HUES6 (cell line): ENCODE results near the gene DTNA.

Experiments
- H3K27ac ChIP-seq: 2 replicates; pipeline ENCODE4 v1.7.0; 2013; ENCODE audit warnings: low read depth, mild to moderate bottlenecking, low read length, inconsistent platforms
- H3K27me3 ChIP-seq: 2 replicates; pipeline ENCODE4 v1.6.1; 2013; ENCODE audit warnings: low read length; ENCODE audit not compliant: control insufficient read depth, insufficient read depth
- H3K36me3 ChIP-seq: 2 replicates; pipeline ENCODE4 v1.6.1; 2013; ENCODE audit warnings: low read length; ENCODE audit not compliant: control insufficient read depth, insufficient read depth
- H3K4me1 ChIP-seq: 2 replicates; pipeline ENCODE4 v1.6.1; 2013; ENCODE audit warnings: low read length; ENCODE audit not compliant: control insufficient read depth, insufficient read depth
- H3K4me3 ChIP-seq: 2 replicates; pipeline ENCODE4 v1.5.1; 2013; ENCODE audit warnings: low read depth, low read length
- H3K9ac ChIP-seq: one replicate; pipeline ENCODE4 v1.6.1; 2013; ENCODE audit warnings: mild to moderate bottlenecking, low read length
- H3K9me3 ChIP-seq: 2 replicates; pipeline ENCODE4 v1.6.1; 2013; ENCODE audit warnings: low read depth, low read length; ENCODE audit not compliant: control insufficient read depth, insufficient read depth

DTNA gene

DNA sequence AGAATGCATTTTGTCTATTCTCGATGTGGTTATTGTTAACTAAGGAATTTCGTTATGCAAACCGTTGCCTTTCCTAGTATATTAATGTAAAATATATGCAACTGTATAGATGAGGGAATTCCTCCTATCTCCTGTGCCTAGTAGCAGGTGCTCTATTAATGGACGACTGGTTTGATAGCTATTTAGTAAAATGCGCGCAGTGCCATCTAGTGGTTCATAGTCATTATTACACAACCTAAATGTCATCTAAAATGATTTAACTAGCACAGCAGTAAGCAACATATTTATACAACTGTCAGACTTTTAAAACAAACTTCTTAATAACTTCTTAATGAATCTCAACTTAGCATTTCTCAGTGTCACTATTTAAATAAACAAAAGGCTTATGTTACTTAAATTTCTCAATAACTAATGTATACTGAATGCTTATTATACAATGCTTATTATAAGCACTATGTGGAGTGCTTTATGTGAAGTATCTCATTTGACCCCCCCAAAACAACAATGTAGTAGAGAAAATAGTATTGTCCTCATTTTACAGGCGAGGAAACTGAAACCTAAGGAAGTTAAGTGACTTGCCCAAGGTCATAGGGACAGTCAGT is 77.9 kb downstream of the DTNA start:
- Histone ChIP-seq H3K27me3 (no peaks in the 10 kb centered on the region), H3K36me3 (no peaks in the 10 kb centered on the region), H3K4me3 (no peak overlapping the region), H3K9ac (no peak overlapping the region), H3K4me1 (0 out of 2 replicates have a peak, but pooled peaks cover 5% of the 10 kb centered on the region), H3K27ac (no peak overlapping the region), H3K9me3 (peaks cover 9% of the 10 kb centered on the region; the same call in 1 of the 2 replicates)

DNA sequence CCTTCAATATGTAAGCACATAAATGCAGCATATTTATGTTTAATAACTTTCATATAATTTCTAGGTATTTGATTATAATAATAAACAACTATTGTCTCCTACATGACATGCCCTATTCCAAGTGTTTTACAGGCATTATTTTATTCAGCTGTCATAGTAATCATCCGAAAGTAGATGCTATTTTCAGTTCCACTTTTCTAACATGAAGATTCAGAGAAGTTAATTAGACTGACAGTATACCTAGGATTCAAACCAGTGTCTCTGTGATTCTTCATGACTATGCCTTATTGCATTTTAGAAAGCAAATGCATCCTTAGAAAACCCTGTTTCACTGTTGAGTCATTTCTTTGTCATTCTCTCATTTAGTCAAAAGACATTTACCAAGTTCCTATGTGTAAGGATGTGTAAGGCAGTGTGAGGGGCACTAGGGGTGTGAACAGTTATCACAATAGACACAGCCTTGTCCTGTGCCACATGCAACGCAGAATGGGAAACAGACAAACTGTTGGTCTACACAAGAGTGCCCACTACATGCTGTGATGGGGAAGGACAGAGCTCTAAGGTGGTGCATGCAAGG is 79.8 kb downstream of the DTNA start:
- Histone ChIP-seq H3K9me3 (peaks cover 12% of the 10 kb centered on the region; the same call in 1 of the 2 replicates), H3K27me3 (no peaks in the 10 kb centered on the region), H3K4me3 (no peak overlapping the region), H3K4me1 (peaks cover 17% of the 10 kb centered on the region), H3K36me3 (no peaks in the 10 kb centered on the region), H3K9ac (no peak overlapping the region), H3K27ac (no peak overlapping the region)

GRCh38 chr18:34794348-34794747 is 84.2 kb downstream of the DTNA start:
- peaks cover 12% of the 10 kb centered on the region; the same call in 1 of the 2 replicates for H3K9me3 ChIP-seq
- peaks cover 13% of the 10 kb centered on the region for H3K4me1 ChIP-seq
- no peak overlapping the region for H3K9ac ChIP-seq
- no peak overlapping the region for H3K4me3 ChIP-seq
- H3K27me3 ChIP-seq: no peaks in the 10 kb centered on the region
- H3K36me3 ChIP-seq: no peaks in the 10 kb centered on the region
- no peak overlapping the region for H3K27ac ChIP-seq

- H3K4me3 ChIP-seq: no peak overlapping the region
- H3K9me3 ChIP-seq: peaks cover 12% of the 10 kb centered on the region; the same call in 1 of the 2 replicates
- no peaks in the 10 kb centered on the region for H3K27me3 ChIP-seq
- no peak overlapping the region for H3K27ac ChIP-seq
- no peak overlapping the region for H3K9ac ChIP-seq
- H3K36me3 ChIP-seq: no peaks in the 10 kb centered on the region
- H3K4me1 ChIP-seq: peaks cover 13% of the 10 kb centered on the region
Measured at GRCh38 chr18:34795070-34795732, 85.1 kb downstream of the DTNA start.

- Histone ChIP-seq H3K4me1 (peaks cover 13% of the 10 kb centered on the region), H3K9ac (no peak overlapping the region), H3K9me3 (peaks cover 12% of the 10 kb centered on the region; the same call in 1 of the 2 replicates), H3K36me3 (no peaks in the 10 kb centered on the region), H3K27ac (no peak overlapping the region), H3K27me3 (no peaks in the 10 kb centered on the region), H3K4me3 (no peak overlapping the region)
Measured at GRCh38 chr18:34796035-34796657, 86.0 kb downstream of the DTNA start.

GRCh38 chr18:34799291-34799690 is 89.2 kb downstream of the DTNA start:
- Histone ChIP-seq H3K9ac (no peak overlapping the region), H3K27me3 (no peaks in the 10 kb centered on the region)

DNA sequence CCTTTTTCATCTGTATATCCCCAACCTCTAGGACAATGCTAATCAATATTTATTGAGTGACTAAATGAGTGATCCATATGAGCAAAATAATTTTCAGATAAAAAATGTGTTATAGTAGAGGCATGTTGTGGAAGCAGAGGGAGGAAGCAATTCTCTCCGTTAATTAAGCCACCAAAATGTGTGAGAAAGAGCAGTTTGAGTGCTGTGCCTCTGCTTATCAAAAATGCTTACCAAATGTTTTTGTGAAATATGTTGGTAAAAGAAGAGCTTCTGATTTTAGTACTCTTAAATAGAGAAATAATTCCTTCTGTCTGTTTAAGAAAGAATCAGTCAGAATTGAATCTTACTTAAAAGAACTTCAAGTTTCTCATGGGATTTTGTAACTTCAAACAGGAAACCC is 90.3 kb downstream of the DTNA start:
- H3K36me3 ChIP-seq: no peaks in the 10 kb centered on the region
- no peaks in the 10 kb centered on the region for H3K9me3 ChIP-seq
- H3K27ac ChIP-seq: no peak overlapping the region
- H3K4me1 ChIP-seq: peaks cover 17% of the 10 kb centered on the region
- no peak overlapping the region for H3K4me3 ChIP-seq
- H3K27me3 ChIP-seq: no peaks in the 10 kb centered on the region
- H3K9ac ChIP-seq: no peak overlapping the region

More at GRCh38 chr18:34799291-34799690, 89.2 kb downstream of the DTNA start:
- no peak overlapping the region for H3K27ac ChIP-seq
- H3K4me3 ChIP-seq: no peak overlapping the region
- peaks cover 24% of the 10 kb centered on the region for H3K4me1 ChIP-seq
- H3K9me3 ChIP-seq: no peaks in the 10 kb centered on the region
- H3K36me3 ChIP-seq: no peaks in the 10 kb centered on the region

- H3K4me1 ChIP-seq: peaks cover 23% of the 10 kb centered on the region
- H3K27ac ChIP-seq: no peak overlapping the region
- H3K9ac ChIP-seq: no peak overlapping the region
- no peak overlapping the region for H3K4me3 ChIP-seq
- H3K36me3 ChIP-seq: no peaks in the 10 kb centered on the region
- no peaks in the 10 kb centered on the region for H3K27me3 ChIP-seq
- H3K9me3 ChIP-seq: no peaks in the 10 kb centered on the region
Measured at GRCh38 chr18:34801774-34802173, 91.7 kb downstream of the DTNA start.

DNA sequence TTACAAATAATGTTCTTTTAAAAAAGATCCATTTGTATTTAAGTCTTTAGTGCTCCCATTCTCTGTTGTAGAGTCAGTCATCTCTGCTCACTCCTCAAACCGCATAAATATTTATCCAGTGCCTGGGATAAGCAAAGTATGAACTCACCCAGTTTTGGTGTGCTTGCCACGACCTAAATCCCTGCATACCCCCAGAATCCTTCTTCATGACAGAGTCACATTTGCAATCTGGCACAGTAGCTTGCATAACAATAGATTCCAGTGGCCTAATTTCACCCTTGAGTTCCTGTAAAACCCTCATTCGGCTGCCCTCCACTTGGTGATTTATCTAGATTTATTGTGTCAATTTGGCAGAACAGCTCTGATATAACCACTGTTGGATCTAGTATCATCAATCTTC is 92.9 kb downstream of the DTNA start:
- H3K4me1 ChIP-seq: peaks cover 35% of the 10 kb centered on the region
- no peaks in the 10 kb centered on the region for H3K36me3 ChIP-seq
- H3K9ac ChIP-seq: no peak overlapping the region
- no peak overlapping the region for H3K4me3 ChIP-seq
- no peak overlapping the region for H3K27ac ChIP-seq
- no peaks in the 10 kb centered on the region for H3K9me3 ChIP-seq
- no peaks in the 10 kb centered on the region for H3K27me3 ChIP-seq

DNA sequence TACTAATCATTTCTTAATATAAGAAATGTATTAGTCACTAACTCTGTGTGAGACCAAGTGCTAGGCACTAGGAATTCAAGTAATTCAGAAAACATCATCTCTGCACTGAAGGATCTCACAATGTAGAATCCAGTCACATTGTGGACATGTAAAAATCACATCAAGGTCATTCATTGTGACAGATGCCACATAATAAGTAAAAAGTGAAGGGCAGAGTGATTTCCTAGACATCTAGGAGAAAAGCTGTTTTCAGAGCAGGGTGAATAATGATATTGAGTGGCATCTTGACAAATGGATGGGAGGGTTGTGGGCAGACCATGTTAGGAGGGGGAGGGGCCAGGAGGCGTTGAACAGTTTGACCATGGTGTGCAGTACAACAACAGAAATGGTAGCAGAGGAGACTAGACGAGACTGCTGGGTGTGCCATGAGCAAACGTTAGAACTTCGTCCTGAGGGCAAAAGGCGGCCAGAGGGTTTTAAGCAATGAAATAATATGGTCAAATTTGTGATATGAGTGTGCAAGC is 93.8 kb downstream of the DTNA start:
- Histone ChIP-seq H3K9me3 (no peaks in the 10 kb centered on the region), H3K4me3 (no peak overlapping the region), H3K36me3 (no peaks in the 10 kb centered on the region), H3K27me3 (no peaks in the 10 kb centered on the region), H3K27ac (no peak overlapping the region), H3K4me1 (peaks cover 43% of the 10 kb centered on the region), H3K9ac (no peak overlapping the region)
